Skin epidermis (tissue), 12 donors: ENCODE measurements around the gene NUP160.
"Not testable (repeated sequence)": the region's sequence is repeated elsewhere in the genome, so short reads cannot be mapped to it uniquely, and the experiment has no call there.

ENCODE experiments used
- H3K27ac ChIP-seq, 21 experiments: fragments of 200-600 bp; sonication (generic) in 11 of 21; one replicate each; pipeline ENCODE4 v1.5.0; 2020; ENCODE audit warnings: mild to moderate bottlenecking in 3 of 21, inconsistent platforms in 2 of 21, moderate library complexity in 2 of 21
- H3K4me3 ChIP-seq, 7 experiments: fragments of 200-600 bp; sonication (generic) in 2 of 7; one replicate each; pipeline ENCODE4 v1.5.0; 2020; ENCODE audit warnings: inconsistent platforms in 2 of 7, mild to moderate bottlenecking in 2 of 7, moderate library complexity in 1 of 7

Gene NUP160

GRCh38 chr11:47847892-47848699, at the start of gene NUP160:
NUP160 (minus strand) TSS chr11:47848350; CDS start chr11:47848318, 32 bp downstream.
- Histone ChIP-seq H3K27ac (peak within 1 kb of the TSS; percentile 72 to 96 (median 92)), H3K4me3 (peak within 1 kb of the TSS; percentile 52 to 98 (median 86))

- Histone ChIP-seq H3K27ac (no peak overlapping the region), H3K4me3 (no peak overlapping the region)
These were observed 48.0 kb upstream of the NUP160 start for GRCh38 chr11:47896199-47896598.

- no peak overlapping the region for H3K4me3 ChIP-seq
- no peak overlapping the region for H3K27ac ChIP-seq
These were observed 46.9 kb upstream of the NUP160 start for GRCh38 chr11:47895035-47895434.

GRCh38 chr11:47892546-47893276, 44.6 kb upstream of the NUP160 start:
- not testable (repeated sequence) for H3K27ac ChIP-seq, H3K4me3 ChIP-seq

GRCh38 chr11:47891886-47892285, 43.7 kb upstream of the NUP160 start:
- H3K27ac ChIP-seq: no peak overlapping the region
- no peak overlapping the region for H3K4me3 ChIP-seq

- H3K4me3 ChIP-seq: no peak overlapping the region
- H3K27ac ChIP-seq: no peak overlapping the region
These were observed 41.7 kb upstream of the NUP160 start for GRCh38 chr11:47889714-47890441.

GRCh38 chr11:47887910-47888569, 39.9 kb upstream of the NUP160 start:
- Histone ChIP-seq H3K27ac (no peak overlapping the region), H3K4me3 (no peak overlapping the region)

- peak overlapping the region in 12 of 21 experiments; percentile 1 to 71 (median 54) for H3K27ac ChIP-seq
- no peak overlapping the region for H3K4me3 ChIP-seq
These were observed 37.9 kb upstream of the NUP160 start for GRCh38 chr11:47886096-47886495.

GRCh38 chr11:47882437-47882836, 34.3 kb upstream of the NUP160 start:
- H3K27ac ChIP-seq: not testable (repeated sequence)

GRCh38 chr11:47881145-47881544, 33.0 kb upstream of the NUP160 start:
- H3K4me3 ChIP-seq: no peak overlapping the region
- no peak overlapping the region for H3K27ac ChIP-seq

More at GRCh38 chr11:47882437-47882836, 34.3 kb upstream of the NUP160 start:
- not testable (repeated sequence) for H3K4me3 ChIP-seq

- H3K4me3 ChIP-seq: no peak overlapping the region
- H3K27ac ChIP-seq: no peak overlapping the region
These were observed 31.4 kb upstream of the NUP160 start for GRCh38 chr11:47879259-47880158.

- not testable (repeated sequence) for H3K4me3 ChIP-seq, H3K27ac ChIP-seq
These were observed 27.7 kb upstream of the NUP160 start for GRCh38 chr11:47875858-47876257.

GRCh38 chr11:47870404-47870803, 22.3 kb upstream of the NUP160 start:
- no peak overlapping the region for H3K27ac ChIP-seq
- H3K4me3 ChIP-seq: no peak overlapping the region

- Histone ChIP-seq H3K27ac (no peak overlapping the region), H3K4me3 (no peak overlapping the region)
These were observed 21.6 kb upstream of the NUP160 start for GRCh38 chr11:47869544-47870393.

GRCh38 chr11:47867823-47868222, 19.7 kb upstream of the NUP160 start:
- no peak overlapping the region for H3K27ac ChIP-seq
- H3K4me3 ChIP-seq: no peak overlapping the region

GRCh38 chr11:47866892-47867291, 18.7 kb upstream of the NUP160 start:
- H3K4me3 ChIP-seq, H3K27ac ChIP-seq: not testable (repeated sequence)

GRCh38 chr11:47864901-47865300, 16.8 kb upstream of the NUP160 start:
- H3K4me3 ChIP-seq: no peak overlapping the region
- H3K27ac ChIP-seq: peak overlapping the region in 17 of 21 experiments; percentile 1 to 81 (median 61)

GRCh38 chr11:47863898-47864430, 15.8 kb upstream of the NUP160 start:
- H3K27ac ChIP-seq: peak overlapping the region in 14 of 21 experiments; percentile 16 to 81 (median 58)
- H3K4me3 ChIP-seq: no peak overlapping the region
